Amniotic epithelial cell (primary cell): Measurements from ENCODE around the gene PPIA.
"Not testable (repeated sequence)": the region's sequence is repeated elsewhere in the genome, so short reads cannot be mapped to it uniquely, and the experiment has no call there.

ENCODE experiments used
- DNase-seq: peaks from one replicate; pipeline ENCODE4 v3.0.0-alpha.2; 2010; ENCODE audit warnings: low read depth

PPIA gene

DNA sequence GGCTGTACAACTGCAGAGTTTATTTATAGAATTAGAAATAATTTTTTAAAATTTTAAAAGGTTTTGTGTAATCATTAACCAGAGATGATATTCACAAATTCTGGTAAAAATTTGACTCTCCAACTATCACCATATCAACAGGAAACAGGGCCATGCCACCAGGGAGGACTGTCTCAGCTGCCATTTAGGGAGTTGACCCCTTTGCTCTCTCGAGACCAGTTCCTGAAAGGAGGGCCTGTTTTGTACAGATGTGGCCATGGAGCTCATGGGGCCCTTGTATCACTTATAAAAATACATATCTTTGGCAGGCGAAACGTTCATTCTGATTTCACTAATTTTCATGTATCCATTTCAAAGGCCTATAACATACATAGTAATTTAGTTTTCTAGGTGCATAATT, 31.1 kb downstream of the PPIA start:
- DNase-seq = no peak

DNA sequence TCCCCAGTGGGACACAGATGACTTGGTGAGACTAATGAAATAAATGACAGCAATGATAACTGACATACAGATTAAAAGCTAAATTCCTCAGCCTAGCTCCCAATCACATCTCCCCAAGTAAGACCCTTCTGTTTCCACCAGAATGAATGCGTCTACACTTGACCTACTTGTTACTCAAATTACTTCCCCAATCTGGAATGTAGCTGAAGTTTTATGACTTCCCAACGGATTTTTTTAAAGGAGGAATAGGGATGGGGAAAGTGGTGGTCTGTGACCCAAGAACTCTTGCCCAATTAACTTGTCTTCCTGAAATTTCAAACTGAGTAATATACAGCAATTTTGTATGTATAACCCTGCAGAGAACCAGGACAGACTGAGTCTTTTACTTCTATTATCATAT, 42.3 kb downstream of the PPIA start:
- no peak for DNase-seq

DNA sequence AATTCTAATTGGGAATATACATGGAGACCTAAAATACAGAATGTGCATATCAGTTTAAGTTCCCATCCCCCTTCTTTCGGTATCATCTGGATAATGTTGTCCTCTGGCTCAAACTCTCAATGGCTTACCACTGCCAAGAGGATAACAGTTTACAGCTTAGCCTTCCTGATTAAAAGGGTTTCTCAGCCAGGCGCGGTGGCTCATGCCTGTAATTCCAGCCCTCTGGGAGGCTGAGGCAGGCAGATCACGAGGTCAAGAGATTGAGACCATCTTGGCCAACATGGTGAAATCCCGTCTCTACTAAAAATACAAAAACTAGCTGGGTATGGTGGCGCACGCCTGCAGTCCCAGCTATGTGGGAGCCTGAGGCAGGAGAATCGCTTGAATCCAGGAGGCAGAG, 46.2 kb downstream of the PPIA start:
- DNase-seq = not testable (repeated sequence)

DNA sequence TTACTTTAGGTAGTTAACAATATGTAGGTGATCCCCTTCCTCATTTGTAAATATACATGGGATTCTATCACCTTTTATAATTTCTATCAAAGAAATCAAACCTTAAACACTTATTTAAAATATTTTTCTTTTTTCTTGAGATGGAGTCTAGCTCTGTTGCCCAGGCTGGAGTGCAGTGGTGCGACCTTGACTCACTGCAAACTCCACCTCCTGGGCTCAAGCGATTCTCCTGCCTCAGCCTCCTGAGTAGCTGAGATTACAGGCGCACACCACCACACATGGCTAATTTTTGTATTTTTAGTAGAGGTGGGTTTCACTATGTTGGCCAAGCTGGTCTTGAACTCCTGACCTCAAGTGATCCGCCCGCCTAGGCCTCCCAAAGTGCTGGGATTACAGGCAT, 47.0 kb downstream of the PPIA start:
- not testable (repeated sequence) for DNase-seq

DNA sequence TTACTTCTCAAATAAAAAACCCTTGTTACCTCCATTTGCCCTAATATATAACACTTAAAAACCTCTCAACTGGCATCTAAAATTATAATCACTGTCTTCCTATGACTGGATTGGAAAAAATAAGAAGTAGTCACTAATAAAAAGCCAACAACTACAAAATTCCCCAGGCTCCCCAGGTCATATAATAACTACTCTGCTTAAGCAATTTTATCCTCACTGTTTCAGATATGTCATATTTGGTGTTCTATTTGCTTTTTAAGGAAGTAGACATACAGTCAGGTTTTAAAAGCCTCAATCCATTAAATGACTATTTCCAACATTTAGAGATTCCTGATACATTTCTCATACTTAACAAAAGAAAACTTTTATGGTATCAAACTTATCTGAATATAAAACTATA, 49.0 kb downstream of the PPIA start:
- no peak for DNase-seq

DNA sequence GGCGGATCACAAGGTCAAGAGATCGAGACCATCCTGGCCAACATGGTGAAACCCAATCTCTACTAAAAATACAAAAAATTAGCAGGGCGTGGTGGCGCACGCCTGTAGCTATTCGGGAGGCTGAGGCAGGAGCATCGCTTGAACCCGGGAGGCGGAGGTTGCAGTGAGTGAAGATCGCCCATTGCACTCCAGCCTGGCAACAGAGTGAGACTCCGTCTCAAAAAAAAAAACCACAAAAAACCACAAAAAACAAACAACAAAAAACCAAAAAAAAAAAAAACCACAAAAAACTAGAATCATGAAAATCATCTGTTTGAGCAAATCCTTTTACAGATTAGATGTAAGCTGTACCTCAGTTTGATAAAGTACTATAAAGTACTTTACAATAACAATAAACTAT, 49.9 kb downstream of the PPIA start:
- DNase-seq = not testable (repeated sequence)

DNA sequence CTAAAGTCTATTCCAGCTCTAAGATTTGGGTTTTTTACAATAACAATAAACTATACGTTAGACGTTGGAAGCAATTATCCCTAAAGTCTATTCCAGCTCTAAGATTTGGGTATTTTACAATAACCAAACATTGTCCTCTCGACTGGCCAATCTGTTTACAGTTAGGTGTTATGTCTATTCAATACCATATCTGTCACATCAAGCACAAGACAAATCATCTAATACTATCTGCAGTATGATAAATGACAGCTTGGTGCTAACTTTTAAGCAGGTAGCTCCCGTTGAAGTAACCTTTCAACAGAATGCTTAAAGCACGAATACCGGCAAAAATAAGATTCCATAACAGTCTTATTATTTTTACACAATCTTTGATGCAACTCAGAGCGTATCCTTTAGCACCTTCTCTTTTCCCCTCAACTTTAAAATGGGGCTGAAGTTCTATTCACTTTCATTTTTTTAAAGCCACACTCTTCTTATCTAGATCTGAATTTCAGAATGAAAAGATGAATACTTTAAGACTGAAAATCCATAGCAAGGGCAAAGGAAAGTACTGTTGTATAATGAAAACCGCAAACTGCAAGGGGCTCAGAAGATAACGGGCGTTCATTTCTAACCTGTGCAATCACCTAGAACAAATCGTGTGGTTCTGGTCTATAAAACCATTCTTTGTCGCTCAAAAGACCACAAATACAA, 50.5 kb downstream of the PPIA start:
- DNase-seq = no peak

DNA sequence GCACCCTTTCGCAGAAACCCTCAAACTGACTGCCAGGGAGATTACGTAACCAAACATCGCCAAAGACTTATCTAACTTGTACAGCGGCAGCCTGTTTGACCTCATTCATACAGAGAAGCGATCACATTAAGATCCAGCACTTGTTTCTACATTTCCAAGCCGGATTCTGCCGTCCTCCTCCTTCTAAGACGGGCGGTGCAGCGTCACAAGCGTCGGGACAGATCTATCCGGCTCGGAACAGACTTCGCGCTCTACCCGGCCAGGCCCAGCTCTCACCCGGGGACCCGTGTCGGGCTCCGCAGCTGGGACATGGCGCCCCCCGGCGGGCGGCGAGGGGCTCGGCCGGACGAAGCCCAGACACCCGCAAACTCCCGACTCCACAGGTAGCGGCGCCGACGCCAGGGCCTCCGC, 51.0 kb downstream of the PPIA start:
- DNase-seq = peak; percentile 87

DNA sequence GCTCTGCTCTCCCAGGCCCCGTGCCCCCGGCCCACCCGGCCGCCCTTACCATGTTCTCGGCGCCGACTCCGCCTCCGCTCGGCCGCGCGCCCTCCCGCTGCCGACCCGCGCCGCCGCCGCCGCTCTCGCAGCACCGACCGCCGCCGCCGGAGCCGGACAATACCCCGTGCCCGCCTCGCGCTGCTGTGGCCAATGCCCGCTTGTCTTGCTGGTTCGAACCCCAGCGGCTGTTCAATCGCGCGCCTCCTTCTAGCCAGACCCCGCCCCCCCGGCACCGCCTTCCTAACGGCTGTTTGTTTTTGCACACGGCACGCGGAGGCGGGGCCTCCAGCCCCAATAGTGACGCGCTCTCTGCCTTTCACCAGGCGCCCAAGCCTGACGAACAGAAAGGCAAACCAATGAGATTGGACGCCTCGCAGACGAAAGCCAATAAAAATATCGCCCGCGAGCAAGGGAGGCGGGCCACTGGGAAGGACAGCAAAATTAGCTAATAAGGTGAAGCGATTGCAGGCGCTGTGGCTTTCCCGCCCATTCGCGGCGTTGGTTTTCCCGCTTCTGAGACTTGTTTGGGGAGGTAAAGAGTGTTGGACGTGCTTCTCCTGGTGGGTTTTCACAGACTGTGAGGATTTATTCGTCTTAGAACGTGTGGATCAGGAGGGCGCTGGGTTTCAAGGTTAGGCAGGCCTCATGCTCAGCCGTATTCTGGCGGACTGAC, 51.6 kb downstream of the PPIA start, which contains the start of gene H2AZ2:
H2AZ2 (minus strand) TSS at position 168 of the 715 bp plus-strand sequence; CDS start at position 52, 116 bp downstream.
- peak; percentile 100 for DNase-seq

DNA sequence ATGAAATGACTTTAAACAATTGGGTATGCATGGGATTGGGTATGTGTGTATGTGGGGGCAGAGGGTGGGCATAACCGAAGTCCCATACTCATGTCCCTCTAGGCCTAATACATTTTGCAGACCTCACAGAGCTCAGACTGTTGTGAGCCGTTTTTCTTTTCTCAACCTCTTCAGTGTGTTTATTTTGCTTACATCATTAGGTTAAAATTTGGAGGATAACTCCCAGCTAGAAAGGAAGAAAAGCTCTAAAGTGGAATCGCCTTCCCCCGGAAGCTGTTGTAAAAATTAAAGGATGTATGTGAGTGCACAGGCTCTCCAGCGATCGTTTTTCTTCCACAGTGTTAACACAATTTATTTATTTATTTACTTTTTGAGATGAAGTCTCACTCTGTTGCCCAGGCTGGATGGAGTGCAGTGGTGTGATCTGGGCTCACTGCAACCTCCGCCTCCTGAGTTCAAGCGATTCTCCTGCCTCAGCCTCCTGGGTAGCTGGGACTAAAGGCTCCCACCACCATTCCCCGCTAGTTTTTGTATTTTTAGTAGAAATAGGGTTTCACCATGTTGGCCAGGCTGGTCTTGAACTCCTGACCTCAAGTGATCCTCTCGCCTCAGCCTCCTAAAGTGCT, 52.9 kb downstream of the PPIA start:
- DNase-seq = no peak

DNA sequence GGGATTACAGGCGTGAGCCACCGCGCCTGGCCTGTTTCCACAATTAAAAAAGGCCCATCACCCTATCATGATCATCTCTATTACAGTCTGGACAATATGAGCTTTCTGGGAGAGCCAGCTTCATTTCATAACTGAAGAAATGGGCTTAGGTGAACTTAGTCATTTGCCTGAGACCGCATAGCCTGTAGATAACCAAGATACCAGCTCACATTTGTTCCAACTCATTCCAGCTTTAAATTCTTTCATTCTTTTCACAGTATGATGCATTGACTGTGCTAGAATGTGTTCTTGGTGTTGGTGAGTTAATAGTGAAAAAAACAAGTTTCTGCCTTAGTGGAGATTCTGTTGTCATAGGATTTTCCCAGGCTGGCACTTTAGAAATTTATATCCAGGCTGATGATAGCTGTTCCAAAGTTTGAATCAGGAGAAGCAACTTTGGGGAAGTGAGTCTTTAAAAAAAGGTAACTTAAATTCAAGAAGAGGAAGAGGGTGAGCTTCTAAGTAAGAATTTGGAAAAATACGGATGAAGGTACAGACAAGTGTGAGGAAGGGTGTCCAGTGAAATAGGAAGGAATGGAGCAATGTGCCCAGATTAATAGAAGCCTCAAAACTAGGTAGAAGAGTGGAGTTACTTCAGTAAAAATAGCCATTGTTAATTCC, 53.5 kb downstream of the PPIA start:
- DNase-seq = peak; percentile 98

DNA sequence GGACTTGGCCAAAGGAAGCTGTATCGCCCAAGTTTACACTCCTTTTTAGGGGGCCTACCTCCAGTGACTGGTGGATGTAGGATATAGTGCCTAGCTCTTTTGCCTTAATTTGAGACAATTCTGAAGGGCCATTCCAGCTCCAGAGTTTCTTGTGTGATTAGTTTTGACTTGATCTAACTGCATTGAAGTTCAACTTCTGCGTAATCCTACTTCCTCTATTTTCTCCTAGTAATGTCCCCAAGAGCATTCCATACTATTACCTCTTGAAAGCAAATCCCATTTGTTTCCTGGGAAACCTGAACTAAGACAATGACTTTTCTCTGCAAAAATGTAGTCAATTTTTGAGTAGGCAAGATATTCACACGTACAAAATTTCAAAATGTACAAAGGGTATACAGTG, 56.1 kb downstream of the PPIA start:
- no peak for DNase-seq
